HG02798 (cell line): ENCODE data around the gene A2ML1.
"Not testable (repeated sequence)": the region's sequence is repeated elsewhere in the genome, so short reads cannot be mapped to it uniquely, and the experiment has no call there.

Source experiments
- ATAC-seq: cut with Tn5 transposase; IDR thresholded peaks from one replicate; pipeline ENCODE4 v1.9.1; 2021; ENCODE audit warnings: mild to moderate bottlenecking; ENCODE audit not compliant: unreplicated experiment, poor library complexity

The A2ML1 gene

DNA sequence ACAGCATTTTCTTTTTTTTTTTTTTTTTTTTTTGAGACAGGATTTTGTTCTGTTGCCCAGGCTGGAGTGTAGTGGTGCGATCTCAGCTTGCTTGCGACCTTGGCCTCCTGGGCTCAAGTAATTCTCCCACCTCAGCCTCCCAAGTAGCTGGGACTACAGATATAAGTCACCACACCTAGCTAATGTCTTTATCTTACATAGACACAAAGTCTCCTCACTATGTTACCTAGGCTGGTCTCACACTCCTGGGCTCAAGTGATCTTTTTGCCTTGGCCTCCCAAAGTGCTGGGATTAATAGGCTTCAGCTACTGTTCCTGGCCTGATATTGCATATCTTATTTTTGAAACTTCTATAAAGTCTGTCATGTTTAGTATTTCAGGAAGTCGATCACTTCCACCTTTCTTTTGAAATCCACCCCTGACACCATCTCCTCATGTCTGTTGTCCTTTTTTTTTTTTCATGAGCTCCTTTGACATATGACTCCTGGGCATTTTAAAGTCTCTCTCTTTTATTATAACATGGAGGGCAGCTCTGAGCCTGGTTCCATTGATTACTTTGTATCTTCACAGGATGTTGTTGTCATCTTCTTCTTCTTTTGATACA, 5.9 kb upstream of the A2ML1 start:
- no peak for ATAC-seq

DNA sequence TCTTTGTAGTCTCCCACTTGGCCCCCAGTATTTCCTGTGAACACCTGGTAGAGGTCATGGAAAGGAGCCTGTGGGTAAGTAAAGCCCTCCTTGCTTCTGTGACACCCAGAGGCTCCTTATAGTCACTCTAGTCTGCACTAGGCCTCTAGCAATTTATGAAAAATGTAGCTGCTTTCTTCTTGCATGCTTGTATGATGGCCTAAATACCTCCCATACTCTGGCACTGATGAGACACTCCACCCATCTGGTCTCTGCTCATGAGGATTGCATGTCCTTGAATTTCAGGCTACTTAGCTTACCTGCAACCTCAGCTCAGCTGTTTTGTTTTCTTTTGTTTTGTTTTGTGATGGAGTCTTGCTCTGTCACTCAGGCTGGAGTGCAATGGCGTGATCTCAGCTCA, 4.6 kb upstream of the A2ML1 start:
- no peak for ATAC-seq

DNA sequence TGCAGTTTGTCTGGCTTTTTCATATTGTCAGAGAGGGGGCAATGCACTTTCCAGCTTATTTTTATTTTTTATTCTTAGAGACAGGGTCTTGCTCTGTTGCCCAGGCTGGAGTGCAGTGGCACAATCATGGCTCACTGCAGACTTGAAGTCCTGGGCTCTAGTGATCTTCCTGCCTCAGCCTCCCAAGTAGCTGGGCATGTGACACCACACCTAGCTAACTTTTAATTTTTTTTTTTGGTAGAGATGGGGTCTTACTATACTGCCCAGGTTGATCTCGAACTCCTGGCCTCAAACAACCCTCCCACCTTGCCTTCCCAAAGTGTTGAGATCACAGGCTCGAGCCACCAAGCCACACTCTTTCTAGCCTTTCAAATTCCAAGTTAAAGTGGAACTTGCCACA, 3.9 kb upstream of the A2ML1 start:
- no peak for ATAC-seq

DNA sequence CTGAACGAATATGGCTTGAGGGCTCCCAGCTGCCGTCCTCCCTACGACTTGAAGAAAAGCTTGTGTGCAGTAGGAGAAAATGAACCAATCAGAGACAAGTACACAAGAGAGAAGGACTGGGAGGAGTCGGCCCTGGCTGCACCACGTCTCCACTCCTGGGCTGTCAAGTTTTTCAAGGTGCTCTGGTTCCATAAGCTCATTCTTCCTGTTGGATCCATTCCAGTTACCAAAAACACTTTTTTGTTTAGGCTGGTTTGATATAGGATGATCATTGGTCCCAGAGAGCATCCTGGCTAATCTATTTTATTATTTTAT, 2.8 kb upstream of the A2ML1 start:
- ATAC-seq: no peak

DNA sequence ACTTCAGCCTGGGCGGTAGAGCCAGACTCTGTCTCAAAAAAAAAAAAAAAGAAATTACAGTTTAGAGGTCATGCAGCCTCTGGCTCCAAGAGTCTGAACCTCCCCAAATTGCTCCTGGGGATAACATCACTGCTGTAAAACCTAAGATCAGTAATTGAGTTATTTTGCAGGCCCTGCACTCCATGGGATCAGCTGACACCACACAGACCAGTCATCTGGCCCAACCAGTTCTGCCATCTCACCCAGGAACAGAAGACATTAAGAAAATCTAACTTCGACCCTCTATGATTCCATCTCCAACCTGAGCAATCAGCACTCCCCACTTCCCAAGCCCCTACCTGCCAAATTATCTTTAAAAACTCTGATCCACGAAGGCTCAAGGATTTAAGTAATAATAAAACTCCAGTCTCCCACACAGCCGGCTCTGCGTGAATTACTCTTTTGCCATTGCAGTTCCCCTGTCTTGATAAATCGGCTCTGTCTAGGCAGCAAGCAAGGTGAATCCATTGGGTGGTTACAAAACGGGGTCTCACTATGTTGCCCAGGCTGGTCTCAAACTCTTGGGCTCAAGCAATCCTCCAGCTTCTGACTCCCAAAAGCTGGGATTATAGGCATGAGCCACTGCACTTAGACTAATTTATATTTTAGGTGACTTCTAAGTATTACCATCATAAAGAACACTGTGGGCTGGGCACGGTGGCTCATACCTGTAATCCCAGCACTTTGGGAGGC, 1.6 kb upstream of the A2ML1 start:
- ATAC-seq: not testable (repeated sequence)

DNA sequence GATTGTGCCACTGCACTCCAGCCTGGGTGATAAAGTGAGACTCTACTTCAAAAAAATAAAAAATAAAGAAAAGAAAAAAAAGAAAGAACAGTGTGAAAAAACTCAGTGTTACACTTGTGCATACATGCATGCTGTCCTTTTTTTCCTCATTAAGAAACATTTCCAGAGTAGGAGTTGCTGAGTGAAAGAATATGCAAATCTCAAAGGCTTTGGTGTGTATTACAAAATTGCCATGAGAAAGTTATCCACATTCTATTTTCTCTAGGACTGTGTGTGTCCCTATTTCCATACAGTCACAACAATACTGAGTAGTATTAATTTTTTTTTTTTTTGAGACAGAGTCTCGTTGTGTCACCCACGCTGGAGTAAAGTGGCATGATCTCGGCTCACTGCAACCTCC, 830 bp upstream of the A2ML1 start:
- ATAC-seq: no peak

DNA sequence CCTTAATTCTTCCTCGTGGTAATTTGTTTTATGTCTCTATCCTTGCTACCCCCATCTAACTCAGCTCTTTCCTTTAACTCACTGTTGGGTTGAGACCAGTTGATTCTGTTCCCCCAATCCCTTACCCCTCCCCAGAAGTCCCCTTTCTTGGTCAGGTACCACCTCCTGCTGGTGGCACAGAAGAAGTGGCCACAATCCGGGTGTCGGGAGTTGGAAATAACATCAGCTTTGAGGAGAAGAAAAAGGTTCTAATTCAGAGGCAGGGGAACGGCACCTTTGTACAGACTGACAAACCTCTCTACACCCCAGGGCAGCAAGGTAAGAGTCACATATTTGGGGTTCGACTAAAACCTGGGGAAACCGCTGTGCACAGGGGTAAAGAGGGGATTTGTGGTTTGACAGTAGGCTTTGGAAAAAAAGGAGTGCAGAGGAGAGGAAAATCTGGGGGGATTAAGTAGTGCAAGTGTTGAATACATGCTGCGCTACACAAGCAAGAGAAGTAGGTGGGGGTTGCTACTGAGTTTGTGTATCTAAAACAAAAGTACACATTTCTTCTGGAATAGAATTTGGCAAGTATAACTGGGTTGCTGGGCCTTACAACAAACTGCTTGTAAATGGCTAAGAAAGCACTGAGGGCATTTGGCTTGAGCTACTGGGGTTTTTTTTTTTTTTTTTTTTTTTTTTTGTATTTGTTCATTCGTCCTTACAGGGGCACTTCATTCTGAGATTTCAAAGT, 1.3 kb downstream of the A2ML1 start:
- ATAC-seq: no peak

DNA sequence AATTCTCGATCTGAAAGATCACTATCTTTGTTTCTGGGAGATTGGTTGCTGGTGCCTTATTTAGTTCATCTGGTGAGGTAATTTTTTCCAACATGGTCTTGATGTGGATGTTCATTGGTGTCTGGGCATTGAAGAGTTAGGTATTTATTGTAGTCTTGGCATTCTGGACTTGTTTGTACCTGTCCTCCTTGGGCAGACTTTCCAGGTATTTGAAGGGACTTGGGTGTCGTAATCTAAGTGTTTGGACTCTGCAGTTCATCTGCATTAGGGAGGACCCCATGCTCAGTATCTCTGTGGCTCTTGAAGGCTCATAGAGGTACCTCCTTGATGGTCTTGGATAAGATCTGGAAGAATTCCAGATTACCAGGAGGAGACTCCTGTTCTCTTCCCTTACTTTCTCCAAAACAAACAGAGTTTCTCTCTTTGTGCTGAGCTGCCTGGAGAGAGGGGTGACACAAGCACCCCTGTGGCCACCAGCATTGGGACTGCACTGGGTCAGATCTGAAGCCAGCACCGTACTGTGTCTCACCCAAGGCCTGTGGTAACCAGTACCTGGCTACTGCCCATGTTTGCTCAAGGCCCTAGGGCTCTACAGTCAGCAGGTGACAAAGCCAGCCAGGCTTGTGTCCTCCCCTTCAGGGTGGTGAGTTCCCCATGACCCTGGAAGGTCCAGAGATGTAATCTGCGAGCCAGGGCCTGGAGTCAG, 5.3 kb downstream of the A2ML1 start:
- no peak for ATAC-seq

DNA sequence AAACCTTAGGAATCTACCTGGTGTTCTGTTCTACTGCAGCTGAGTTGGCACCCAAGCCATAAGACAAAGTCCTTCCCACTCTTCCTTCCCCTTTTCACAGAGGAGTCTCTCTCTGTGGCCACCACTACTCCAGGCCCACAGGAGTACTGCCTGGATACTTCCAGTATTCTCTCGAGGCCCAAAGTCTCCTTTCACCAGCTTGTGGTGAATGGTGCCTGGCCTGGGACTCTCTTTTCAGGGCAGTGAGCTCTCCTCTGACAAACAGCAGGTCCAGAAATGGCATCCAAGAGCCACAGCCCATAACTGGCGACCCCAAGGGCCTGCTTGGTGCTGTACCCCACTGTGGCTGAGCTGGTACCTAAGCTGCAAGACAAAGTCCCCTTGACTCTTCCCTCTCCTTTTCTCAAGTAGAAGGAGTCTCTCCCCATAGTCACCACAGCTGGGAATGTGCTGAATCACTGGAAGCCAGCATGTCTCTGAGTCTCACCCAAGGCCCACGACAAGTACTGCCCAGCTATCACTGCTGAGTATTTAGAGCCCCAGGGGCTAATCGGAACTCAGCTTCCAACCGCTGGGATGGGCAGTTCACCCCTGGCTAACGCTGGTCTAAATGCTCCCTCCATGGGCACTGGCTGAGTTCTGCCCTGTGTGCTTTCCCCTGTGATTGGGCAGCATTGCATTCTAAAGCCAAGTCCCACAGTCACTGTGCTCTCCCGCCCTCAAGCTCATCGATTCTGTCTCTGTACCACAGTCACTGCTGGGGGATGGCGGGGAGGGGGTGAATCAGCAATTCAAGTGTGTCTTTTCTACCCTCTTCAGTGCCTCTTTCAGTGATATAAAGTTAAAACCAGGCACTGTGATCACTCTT, 6.1 kb downstream of the A2ML1 start:
- no peak for ATAC-seq

DNA sequence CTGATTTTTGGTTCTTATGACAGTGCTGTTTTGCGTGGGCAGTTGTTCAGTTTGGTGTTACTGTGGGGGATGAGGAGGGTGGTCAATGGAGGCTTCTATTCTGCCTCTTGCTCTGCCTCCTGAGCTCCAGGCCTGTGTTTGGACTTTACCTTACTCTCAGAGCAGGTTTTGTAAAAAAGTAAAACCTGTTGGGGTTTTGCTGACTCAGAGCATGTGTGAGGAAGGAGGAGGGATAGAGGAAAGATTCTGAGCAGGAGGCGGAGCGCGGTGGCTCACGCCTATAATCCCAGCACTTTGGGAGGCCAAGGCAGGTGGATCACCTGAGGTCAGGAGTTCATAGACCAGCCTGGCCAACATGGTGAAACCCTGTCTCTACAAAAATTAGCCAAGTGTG, 6.7 kb downstream of the A2ML1 start:
- no peak for ATAC-seq

DNA sequence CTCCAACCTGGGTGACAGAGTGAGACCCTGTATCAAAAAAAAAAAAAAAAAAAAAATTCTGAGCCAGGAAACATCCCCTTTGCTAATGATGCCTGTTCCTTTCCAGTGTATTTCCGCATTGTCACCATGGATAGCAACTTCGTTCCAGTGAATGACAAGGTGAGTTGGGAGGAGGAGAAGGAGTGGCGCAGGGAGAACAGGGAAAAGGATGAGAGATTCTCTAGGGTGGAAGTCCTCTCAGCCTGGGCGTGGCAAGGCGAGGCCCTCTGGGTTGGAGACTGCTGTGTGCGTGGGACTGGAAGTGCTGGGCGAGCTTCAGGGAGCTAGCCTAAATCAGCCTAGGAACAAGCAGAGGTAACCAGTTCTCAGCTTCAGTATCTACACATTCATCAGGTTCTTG, 7.2 kb downstream of the A2ML1 start:
- no peak for ATAC-seq

DNA sequence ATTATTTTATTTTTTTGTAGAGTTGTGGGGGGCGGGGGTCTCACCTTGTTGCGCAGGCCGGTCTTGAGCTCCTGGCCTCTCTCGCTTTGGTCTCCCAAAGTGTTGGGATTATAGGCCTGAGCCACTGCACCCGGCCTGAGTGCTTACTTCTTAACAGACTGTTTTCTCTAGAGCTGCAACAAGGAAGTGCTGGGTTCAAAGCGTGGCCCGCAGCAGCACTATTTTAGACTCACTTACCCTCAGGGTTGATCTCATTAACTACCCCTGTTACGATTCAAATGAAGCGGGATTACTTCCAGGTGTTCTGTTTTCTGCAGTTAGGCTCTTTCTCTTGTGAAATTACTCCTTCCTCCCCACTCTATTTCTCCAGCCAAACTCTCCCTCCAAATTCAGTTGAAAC, 8.7 kb downstream of the A2ML1 start:
- no peak for ATAC-seq

DNA sequence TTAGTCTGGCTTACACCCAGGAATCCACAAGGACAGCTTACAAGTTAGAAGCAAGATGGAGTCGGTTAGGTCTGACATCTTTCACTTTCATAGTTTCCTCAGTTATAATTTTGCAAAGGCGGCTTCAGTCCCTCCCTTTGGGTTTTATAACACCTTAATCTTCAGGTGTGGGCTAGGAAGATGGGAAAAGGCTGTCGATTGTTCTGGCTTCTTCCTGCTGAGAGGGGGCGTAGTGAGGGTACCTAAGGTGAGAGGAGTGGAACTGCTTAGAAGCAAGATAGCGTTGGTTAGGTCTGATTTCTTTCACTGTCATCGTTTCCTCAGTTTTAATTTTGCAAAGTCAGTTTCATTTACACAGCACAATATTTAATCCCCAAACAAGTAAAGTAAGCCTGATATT, 10.1 kb downstream of the A2ML1 start:
- no peak for ATAC-seq

DNA sequence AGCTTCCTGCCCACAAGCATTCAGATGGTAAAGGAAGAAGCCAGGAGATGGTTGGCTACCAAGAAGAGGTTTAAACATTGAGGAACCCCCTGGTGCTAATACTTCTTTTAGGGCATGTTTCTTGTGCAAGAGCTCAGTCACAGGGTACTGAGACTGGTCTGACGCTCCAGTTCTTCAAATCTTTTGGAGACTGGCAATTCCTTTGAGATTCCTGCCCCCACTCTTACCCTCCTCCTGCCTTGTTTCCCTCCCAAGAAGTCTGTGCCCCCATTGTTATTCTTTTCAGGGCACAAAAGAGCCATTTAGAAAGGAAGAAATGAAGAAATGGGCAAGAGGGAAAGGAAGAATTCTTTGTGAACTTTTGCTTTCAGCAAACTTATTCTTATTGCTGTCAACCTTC, 11.8 kb downstream of the A2ML1 start:
- no peak for ATAC-seq

DNA sequence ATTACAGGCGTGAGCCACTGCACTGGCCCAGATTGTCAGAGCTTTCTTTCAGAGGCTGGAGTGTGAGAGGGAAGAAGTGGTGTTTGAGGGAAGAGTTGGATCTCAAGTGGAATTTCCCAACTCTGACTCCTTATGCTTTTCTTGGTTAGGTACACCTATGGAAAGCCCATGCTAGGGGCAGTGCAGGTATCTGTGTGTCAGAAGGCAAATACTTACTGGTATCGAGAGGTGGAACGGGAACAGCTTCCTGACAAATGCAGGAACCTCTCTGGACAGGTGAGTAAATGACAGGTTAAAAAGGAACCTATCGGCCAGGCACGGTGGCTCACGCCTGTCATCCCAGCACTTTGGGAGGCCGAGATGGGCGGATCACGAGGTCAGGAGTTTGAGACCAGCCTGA, 14.9 kb downstream of the A2ML1 start:
- no peak for ATAC-seq

DNA sequence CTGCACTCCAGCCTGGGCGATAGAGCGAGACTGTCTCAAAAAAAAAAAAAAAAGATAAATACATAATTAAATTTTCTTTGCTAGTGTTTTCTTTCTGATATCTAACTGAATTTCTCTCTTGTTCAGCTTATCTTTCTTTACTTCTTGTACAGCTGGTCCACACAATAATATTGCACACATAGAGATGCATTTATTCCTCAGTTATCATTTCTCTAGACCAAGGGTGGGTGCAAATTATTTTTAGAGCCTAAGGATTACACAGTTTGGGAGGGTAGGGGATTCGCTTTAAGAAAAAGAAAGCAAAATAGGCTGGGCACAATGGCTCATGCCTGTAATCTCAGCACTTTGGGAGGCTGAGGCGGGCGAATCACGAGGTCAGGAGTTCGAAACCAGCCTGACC, 17.9 kb downstream of the A2ML1 start:
- no peak for ATAC-seq

DNA sequence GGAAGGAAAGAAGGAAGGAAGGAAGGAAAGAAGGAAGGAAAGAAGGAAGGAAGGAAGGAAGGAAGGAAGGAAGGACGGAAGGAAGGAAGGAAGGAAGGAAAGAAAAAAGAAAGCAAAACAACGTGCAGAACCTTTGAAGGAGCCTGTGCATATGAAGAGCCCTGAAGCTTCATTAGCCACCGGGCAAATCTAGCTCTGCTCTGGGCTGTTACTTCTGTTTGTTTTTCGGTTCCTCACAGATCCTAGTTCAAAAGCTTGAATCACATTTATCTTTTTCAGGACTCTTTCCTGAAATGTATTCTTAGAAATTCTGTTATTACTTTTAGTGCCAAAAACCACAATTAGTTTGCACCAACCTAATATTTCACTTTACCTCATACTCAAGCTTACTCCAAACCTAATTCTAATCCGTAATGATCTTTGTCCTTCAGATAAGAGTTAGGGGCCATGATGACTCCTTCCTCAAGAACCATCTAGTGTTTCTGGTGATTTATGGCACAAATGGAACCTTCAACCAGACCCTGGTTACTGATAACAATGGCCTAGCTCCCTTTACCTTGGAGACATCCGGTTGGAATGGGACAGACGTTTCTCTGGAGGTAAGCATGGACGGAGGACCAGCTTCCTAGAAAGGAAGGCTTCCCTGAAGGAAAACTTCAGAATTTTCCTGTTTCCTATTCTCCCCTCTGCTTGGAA, 18.7 kb downstream of the A2ML1 start:
- ATAC-seq: no peak

DNA sequence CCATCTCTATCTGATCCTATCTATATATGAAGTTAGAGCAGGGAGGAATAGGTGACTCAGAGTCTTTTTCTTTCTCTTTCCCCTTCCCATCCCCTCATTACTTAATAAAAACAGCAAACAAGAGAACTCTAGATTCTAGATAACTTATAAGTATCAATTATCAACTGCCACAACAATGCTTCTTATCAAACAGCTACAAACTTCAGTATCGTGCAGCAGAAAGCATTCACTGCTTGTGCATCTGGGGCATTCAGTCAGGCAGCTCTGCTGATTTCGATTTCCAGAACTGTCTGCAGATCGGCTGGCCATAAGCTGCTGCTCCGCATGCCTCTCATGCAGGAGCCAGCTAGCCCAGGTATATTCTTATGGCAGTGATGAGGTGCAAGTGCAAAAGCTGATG, 19.4 kb downstream of the A2ML1 start:
- no peak for ATAC-seq

DNA sequence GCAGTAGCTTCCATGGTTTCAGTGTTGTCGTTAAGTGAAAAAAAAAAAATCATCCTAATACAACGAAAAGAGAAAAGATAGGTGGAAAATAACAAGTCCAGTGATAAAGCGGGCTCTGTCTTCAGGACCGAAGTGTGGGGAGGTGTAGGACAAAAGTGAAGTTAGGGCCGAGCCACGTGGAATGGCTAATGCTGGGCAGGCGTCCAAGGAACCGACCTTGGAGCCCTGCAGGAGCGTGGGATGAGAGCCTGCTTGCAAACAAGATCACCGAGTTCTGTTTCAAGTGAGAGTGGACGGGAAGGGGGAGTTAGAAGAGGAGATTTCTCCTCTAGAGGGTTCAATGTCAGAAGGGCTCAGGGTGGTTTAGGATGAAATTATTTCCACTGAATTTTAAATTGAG, 22.2 kb downstream of the A2ML1 start:
- no peak for ATAC-seq

DNA sequence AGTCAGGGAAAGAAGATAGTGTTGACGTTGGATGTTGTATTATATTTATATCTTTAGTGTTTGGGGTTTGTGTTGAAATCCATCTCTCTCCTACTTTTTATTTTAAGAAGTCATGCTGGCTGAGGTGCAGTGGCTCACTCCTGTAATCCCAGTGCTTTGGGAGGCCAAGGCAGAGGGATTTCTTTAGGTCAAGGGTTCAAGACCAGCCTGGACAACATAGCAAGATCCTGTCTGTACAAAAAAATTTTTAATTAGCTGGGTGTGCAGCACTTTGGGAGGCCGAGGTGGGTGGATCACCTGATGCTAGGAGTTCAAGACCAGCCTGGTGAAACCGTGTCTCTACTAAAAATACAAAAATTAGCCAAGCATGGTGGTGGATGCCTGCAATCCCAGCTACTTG, 23.9 kb downstream of the A2ML1 start:
- no peak for ATAC-seq
